H1 (cell line): ENCODE data around the gene VWA1.

Source experiments
- CTCF ChIP-seq, 3 experiments: IDR thresholded peaks; 1 replicate in 2 of 3; 2 replicates in 1 of 3; pipeline versions ENCODE4 v1.5.1 to v1.6.1; 2011; ENCODE audit warnings: low read length in 3 of 3, mild to moderate bottlenecking in 3 of 3, inconsistent platforms in 2 of 3, low read depth in 1 of 3, moderate library complexity in 1 of 3; ENCODE audit not compliant: insufficient read depth in 1 of 3; ENCODE audit errors: control extremely low read depth in 1 of 3
- GTF2F1 ChIP-seq: IDR thresholded peaks from 2 replicates; pipeline ENCODE4 v1.6.1; 2012; ENCODE audit warnings: low read depth, low read length, improper control_type of control experiment, borderline replicate concordance
- HDAC2 ChIP-seq, 2 experiments: fragments of 300-600 bp in 1 of 2; sonication (generic) in 1 of 2; IDR thresholded peaks; 2 replicates each; pipeline ENCODE4 v1.6.1; 2011 to 2012; ENCODE audit warnings: low read depth in 2 of 2, low read length in 2 of 2, mild to moderate bottlenecking in 2 of 2, moderate library complexity in 2 of 2, borderline replicate concordance in 1 of 2, inconsistent platforms in 1 of 2
- TAF1 ChIP-seq: IDR thresholded peaks from 2 replicates; pipeline ENCODE4 v1.6.1; 2011; ENCODE audit warnings: mild to moderate bottlenecking, low read depth, low read length

- no peak for TF ChIP-seq CTCF (IDR thresholded peaks at IDR 0.05; ENCODE audit: control extremely low read depth in 1 of 3, insufficient read depth in 1 of 3, low read depth in 1 of 3, low read length in 3 of 3)
- no peak for TF ChIP-seq TAF1
- TF ChIP-seq GTF2F1, result no peak
- TF ChIP-seq HDAC2 (IDR thresholded peaks at IDR 0.05; ENCODE audit: borderline replicate concordance in 1 of 2, low read depth in 2 of 2, low read length in 2 of 2), result no peak
These were observed 55.2 kb downstream of the VWA1 start for GRCh38 chr1:1490633-1491230.
